GM12865 (cell line): ENCODE measurements around the gene PARP16.
A peak's percentile ranks its signal among the peaks of the same experiment; 100 is the strongest.

Source experiments
- DNase-seq: peaks from one replicate; pipeline ENCODE4 v3.0.0; 2010; ENCODE audit warnings: low read depth
- H3K4me3 ChIP-seq: 2 replicates; pipeline ENCODE4 v1.5.1; 2011; ENCODE audit warnings: mild to moderate bottlenecking, low read depth, low read length, control low read depth
- TF ChIP-seq, protein P1 (sequence below): IDR thresholded peaks from 2 replicates; pipeline ENCODE4 v1.5.1; 2011; ENCODE audit warnings: low read length, control low read depth, low read depth, inconsistent platforms; ENCODE audit not compliant: insufficient read depth; ENCODE audit errors: missing control alignments

The PARP16 gene

GRCh38 chr15:65286704-65287519, at the start of gene PARP16:
PARP16 (minus strand) TSS chr15:65286883; CDS start chr15:65286426, 457 bp downstream.
- DNase-seq: peak; percentile 96

GRCh38 chr15:65335278-65336055, 48.8 kb upstream of the PARP16 start:
- TF ChIP-seq, protein P1, sequence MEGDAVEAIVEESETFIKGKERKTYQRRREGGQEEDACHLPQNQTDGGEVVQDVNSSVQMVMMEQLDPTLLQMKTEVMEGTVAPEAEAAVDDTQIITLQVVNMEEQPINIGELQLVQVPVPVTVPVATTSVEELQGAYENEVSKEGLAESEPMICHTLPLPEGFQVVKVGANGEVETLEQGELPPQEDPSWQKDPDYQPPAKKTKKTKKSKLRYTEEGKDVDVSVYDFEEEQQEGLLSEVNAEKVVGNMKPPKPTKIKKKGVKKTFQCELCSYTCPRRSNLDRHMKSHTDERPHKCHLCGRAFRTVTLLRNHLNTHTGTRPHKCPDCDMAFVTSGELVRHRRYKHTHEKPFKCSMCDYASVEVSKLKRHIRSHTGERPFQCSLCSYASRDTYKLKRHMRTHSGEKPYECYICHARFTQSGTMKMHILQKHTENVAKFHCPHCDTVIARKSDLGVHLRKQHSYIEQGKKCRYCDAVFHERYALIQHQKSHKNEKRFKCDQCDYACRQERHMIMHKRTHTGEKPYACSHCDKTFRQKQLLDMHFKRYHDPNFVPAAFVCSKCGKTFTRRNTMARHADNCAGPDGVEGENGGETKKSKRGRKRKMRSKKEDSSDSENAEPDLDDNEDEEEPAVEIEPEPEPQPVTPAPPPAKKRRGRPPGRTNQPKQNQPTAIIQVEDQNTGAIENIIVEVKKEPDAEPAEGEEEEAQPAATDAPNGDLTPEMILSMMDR: no peak
- no peak for DNase-seq

More at GRCh38 chr15:65286704-65287519, at the start of gene PARP16:
- TF ChIP-seq, protein P1: peak; percentile 29
- H3K4me3 ChIP-seq: peak within 1 kb of the TSS; percentile 77

GRCh38 chr15:65334586-65335231, 48.0 kb upstream of the PARP16 start:
- no peak for DNase-seq
- H3K4me3 ChIP-seq: no peak overlapping the region
- TF ChIP-seq, protein P1: no peak

More at GRCh38 chr15:65335278-65336055, 48.8 kb upstream of the PARP16 start:
- no peak overlapping the region for H3K4me3 ChIP-seq

GRCh38 chr15:65333856-65334255, 47.2 kb upstream of the PARP16 start:
- TF ChIP-seq, protein P1: no peak
- DNase-seq: no peak
- no peak overlapping the region for H3K4me3 ChIP-seq

DNA sequence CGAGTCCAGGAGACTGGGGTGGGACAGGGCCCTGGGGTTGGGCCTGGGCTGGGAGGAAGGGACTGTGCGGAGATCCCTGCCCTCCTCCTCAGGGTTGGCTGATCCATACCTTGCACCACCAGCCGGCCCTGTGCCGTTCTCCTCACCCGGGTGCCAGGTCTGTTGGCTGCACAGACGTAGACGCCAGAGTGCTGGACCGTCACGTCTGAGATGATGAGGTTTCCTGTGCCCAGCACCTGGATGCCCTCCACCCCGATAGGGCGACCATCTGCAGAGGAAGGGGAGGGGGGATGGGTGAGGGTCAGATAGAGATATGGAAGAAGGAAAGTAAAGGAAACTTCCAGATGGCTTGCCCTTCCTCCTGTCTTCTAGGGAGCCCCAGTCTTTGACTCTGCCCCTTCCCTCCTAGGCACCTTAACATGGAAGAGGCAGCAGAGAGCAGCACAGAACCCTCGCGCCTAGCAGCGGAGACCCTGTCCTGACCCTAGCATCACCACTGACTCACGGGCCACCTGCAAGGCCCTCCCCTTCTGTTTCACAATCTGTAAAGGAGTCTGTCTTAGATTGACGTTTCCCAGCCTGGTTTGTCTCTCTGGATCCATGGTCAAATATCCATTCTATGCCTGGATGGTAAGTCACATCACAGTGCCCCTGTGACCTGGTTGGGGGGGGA, 46.6 kb upstream of the PARP16 start:
- no peak overlapping the region for H3K4me3 ChIP-seq
- TF ChIP-seq, protein P1: no peak
- no peak for DNase-seq
